Heart left ventricle (tissue), 13 donors: ENCODE data around the gene CCDC150.
"Not testable (repeated sequence)": the region's sequence is repeated elsewhere in the genome, so short reads cannot be mapped to it uniquely, and the experiment has no call there.

Experiments
- POLR2A ChIP-seq, 2 donors: fragments of 450-650 bp; IDR thresholded peaks; one replicate each; pipeline ENCODE4 v1.6.1; 2017; ENCODE audit warnings: antibody characterized with exemption in 2 of 2, mild to moderate bottlenecking in 2 of 2, moderate library complexity in 2 of 2
- TF ChIP-seq, protein P1 (sequence below), 12 donors: fragments of 200-600 bp; sonication (generic) in 4 of 12; IDR thresholded peaks; one replicate each; pipeline versions ENCODE4 v1.5.0 to v1.8.0; 2018 to 2022; ENCODE audit warnings: antibody characterized with exemption in 12 of 12, mild to moderate bottlenecking in 5 of 12
- donor health status: ischemic (EF 13 %, LVEDD 7.1; RV severe dilation, severe dysfunction).
- donor health status: DM: no; HTN: yes; CAD: no.
- donor health status: DM: no; HTN: no; CAD: no.
- donor health status: ischemic (EF 25% LVEDD 6.9; RV normal size, moderate dysfunction).
- donor health status: ischemic (EF 25% LVEDD 5.7; RV mildly dilated, moderate dysfunction).
- donor health status: ischemic (EF 35%, LVEDD 5.7; RV mildly dilated, moderate dysfunction).
- donor health status: nonischemic (EF 11% LVEDD 7.7; RV severe dilation, severe dysfunction).
- donor health status: DM: yes; HTN: yes; CAD: no.
- donor health status: PGD.
- donor health status: ischemic (EF 29% LVEDD 5.4; RV normal size, mild dysfunction).
- donor health status: nonischemic (EF 23%, LVEDD 6.1; RV moderate dilation, normal function).

DNA sequence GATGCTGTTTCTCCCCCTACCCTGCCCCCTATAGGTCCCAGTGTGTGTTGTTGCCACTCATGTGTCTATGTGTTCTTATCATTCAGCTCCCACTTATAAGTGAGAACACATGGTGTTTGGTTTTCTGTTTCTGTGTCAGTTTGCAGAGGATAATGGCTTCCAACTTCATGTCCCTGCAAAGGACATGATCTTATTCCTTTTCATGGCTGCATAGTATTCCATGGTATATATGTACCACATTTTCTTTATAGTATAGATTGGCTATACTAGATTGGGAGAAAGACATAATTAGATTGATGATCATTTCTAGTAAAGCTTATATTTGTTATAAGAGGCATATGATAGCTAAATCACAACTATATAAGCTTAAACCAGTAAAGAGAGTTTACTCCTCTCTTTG, 97.1 kb downstream of the CCDC150 start:
- TF ChIP-seq, protein P1, sequence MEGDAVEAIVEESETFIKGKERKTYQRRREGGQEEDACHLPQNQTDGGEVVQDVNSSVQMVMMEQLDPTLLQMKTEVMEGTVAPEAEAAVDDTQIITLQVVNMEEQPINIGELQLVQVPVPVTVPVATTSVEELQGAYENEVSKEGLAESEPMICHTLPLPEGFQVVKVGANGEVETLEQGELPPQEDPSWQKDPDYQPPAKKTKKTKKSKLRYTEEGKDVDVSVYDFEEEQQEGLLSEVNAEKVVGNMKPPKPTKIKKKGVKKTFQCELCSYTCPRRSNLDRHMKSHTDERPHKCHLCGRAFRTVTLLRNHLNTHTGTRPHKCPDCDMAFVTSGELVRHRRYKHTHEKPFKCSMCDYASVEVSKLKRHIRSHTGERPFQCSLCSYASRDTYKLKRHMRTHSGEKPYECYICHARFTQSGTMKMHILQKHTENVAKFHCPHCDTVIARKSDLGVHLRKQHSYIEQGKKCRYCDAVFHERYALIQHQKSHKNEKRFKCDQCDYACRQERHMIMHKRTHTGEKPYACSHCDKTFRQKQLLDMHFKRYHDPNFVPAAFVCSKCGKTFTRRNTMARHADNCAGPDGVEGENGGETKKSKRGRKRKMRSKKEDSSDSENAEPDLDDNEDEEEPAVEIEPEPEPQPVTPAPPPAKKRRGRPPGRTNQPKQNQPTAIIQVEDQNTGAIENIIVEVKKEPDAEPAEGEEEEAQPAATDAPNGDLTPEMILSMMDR (IDR thresholded peaks at IDR 0.05), result not testable (repeated sequence)
- not testable (repeated sequence) for TF ChIP-seq POLR2A (IDR thresholded peaks at IDR 0.05)
